ENCODE results near the gene LY6G5B. TPM values are rescaled to one million over a fixed set of nuclear protein-coding genes. Genes with fewer than 3 reads are reported as not detected.

Gene LY6G5B
- total and polyA plus RNA-seq, 9 donors, result 8.5 to 28.4 (median 13.1) TPM

- no peaks in the 10 kb centered on the region for H3K9me3 ChIP-seq
- no peaks in the 10 kb centered on the region for H3K36me3 ChIP-seq
- peaks cover 2% of the 10 kb centered on the region for H3K4me1 ChIP-seq (ENCODE audit: insufficient read depth)
- 56 to 65% (median 62%) methylated on average over 8 of the region's 8 CpGs for WGBS, 3 donors
- H3K27ac ChIP-seq, result no peak overlapping the region
- intact Hi-C loops (cut with DNase I), result loop anchor here in 1 of 4 donors (10.0 kb wide), 1 partner anchor 287 kb away; no protein-coding TSS in a partner anchor
- no peak for TF ChIP-seq POLR2A (IDR thresholded peaks at IDR 0.05)
- TF ChIP-seq CTCF (IDR thresholded peaks at IDR 0.05), result no peak
- TF ChIP-seq EP300 (IDR thresholded peaks at IDR 0.05), result no peak
- H3K27me3 ChIP-seq, result no peaks in the 10 kb centered on the region
- no peak overlapping the region for H3K4me3 ChIP-seq
- no peak for DNase-seq
Measured at GRCh38 chr6:31677955-31678354, 8.2 kb downstream of the LY6G5B start.

GRCh38 chr6:31680226-31681134 lies 10.7 kb downstream of the LY6G5B start, which contains the start of gene LY6G5C:
LY6G5C (minus strand) TSS chr6:31681067; CDS start chr6:31680373, 694 bp downstream.
- no peak for TF ChIP-seq EP300 (IDR thresholded peaks at IDR 0.05)
- TF ChIP-seq CTCF (IDR thresholded peaks at IDR 0.05), result peak in 2 of 3 donors; percentile 72 to 79
- peak within 1 kb of the TSS; percentile 71 to 73 for H3K27ac ChIP-seq
- no peaks in the 10 kb centered on the region for H3K9me3 ChIP-seq
- H3K4me1 ChIP-seq (ENCODE audit: insufficient read depth), result peaks cover 3% of the 10 kb centered on the region
- no peaks in the 10 kb centered on the region for H3K27me3 ChIP-seq
- intact Hi-C loops (cut with DNase I), result loop anchor here in 3 of 4 donors (5.0 to 10.0 kb wide), 2 partner anchors 152 to 184 kb away; partner anchors contain the start of gene NEU1 (in 2 of the 3)
- H3K4me3 ChIP-seq, result peak within 1 kb of the TSS; percentile 48
- peak; percentile 77 to 87 (median 83) for DNase-seq
- WGBS, 3 donors, result 12% methylated on average over 17 of the region's 17 CpGs
- no peaks in the 10 kb centered on the region for H3K36me3 ChIP-seq

GRCh38 chr6:31681135-31681671 lies 11.4 kb downstream of the LY6G5B start:
- no peaks in the 10 kb centered on the region for H3K27me3 ChIP-seq
- intact Hi-C loops (cut with DNase I), result loop anchor here in 3 of 4 donors (5.0 to 10.0 kb wide), 2 partner anchors 151 to 184 kb away; partner anchors contain the start of gene NEU1 (in 2 of the 3)
- peak in 4 of 5 donors; percentile 48 to 68 (median 60) for DNase-seq
- peaks cover 3% of the 10 kb centered on the region for H3K4me1 ChIP-seq (ENCODE audit: insufficient read depth)
- 1% methylated on average over 40 of the region's 40 CpGs for WGBS, 3 donors
- no peak for TF ChIP-seq EP300 (IDR thresholded peaks at IDR 0.05)
- TF ChIP-seq POLR2A (IDR thresholded peaks at IDR 0.05), result no peak
- peak in 1 of 3 donors; percentile 30 for TF ChIP-seq CTCF (IDR thresholded peaks at IDR 0.05)
- H3K36me3 ChIP-seq, result no peaks in the 10 kb centered on the region
- peak overlapping the region; percentile 48 for H3K4me3 ChIP-seq
- H3K9me3 ChIP-seq, result no peaks in the 10 kb centered on the region
- peak overlapping the region; percentile 71 to 73 for H3K27ac ChIP-seq

- Histone ChIP-seq H3K9me3 (no peaks in the 10 kb centered on the region), H3K36me3 (no peaks in the 10 kb centered on the region), H3K27me3 (no peaks in the 10 kb centered on the region), H3K27ac (peak overlapping the region in 1 of 2 donors; percentile 3), H3K4me1 (ENCODE audit: insufficient read depth) (peaks cover 3% of the 10 kb centered on the region), H3K4me3 (no peak overlapping the region)
- DNase-seq, result no peak
- no peak for TF ChIP-seq POLR2A (IDR thresholded peaks at IDR 0.05)
- TF ChIP-seq CTCF (IDR thresholded peaks at IDR 0.05), result no peak
- TF ChIP-seq EP300 (IDR thresholded peaks at IDR 0.05), result no peak
- 50 to 67% (median 62%) methylated on average over 13 of the region's 13 CpGs for WGBS, 3 donors
- intact Hi-C loops (cut with DNase I), result loop anchor here in 3 of 4 donors (5.0 to 10.0 kb wide), 2 partner anchors 149 to 181 kb away; partner anchors contain the start of gene NEU1 (in 2 of the 3)
Measured at GRCh38 chr6:31683591-31683990, 13.8 kb downstream of the LY6G5B start.

All from ovary (tissue), 9 donors.